HEK293 (cell line): ENCODE measurements around the gene PKLR.

ENCODE experiments used
- CTCF ChIA-PET: fragments of 350-600 bp; formaldehyde crosslinking; extraction: SDS; loops from one replicate; lab custom pipeline; 2021; ENCODE audit warnings: antibody characterized with exemption; lab: Yijun Ruan, JAX
- POLR2A ChIA-PET: fragments of 300-600 bp; formaldehyde crosslinking; extraction: SDS; loops from one replicate; lab custom pipeline; 2020; ENCODE audit warnings: antibody characterized with exemption, inconsistent platforms; lab: Yijun Ruan, JAX
- H3K27ac ChIP-seq: fragments of 200-500 bp; sonication (Bioruptor generic); 2 replicates; pipeline ENCODE4 v1.5.1; 2014; ENCODE audit warnings: low read depth, low read length, control low read depth, inconsistent platforms; ENCODE audit errors: extremely low read depth
- H3K36me3 ChIP-seq, 2 experiments: fragments of 200-500 bp in 1 of 2; sonication (Bioruptor generic) in 1 of 2; 1 replicate in 1 of 2; 2 replicates in 1 of 2; pipeline ENCODE4 v1.5.1; 2014 to 2017; ENCODE audit warnings: inconsistent platforms in 2 of 2, low read length in 2 of 2; ENCODE audit not compliant: control insufficient read depth in 2 of 2, insufficient read depth in 1 of 2
- H3K4me1 ChIP-seq: fragments of 200-500 bp; sonication (Bioruptor generic); 2 replicates; pipeline ENCODE4 v1.5.1; 2014; ENCODE audit warnings: mild to moderate bottlenecking, low read length, inconsistent platforms; ENCODE audit not compliant: control insufficient read depth, insufficient read depth
- H3K4me3 ChIP-seq: 2 replicates; pipeline ENCODE4 v1.5.1; 2011; ENCODE audit warnings: low read depth, mild to moderate bottlenecking, control low read depth, low read length, moderate library complexity
- H3K9me3 ChIP-seq: fragments of 200-500 bp; sonication (Bioruptor generic); 2 replicates; pipeline ENCODE4 v1.5.1; 2014; ENCODE audit warnings: low read depth, low read length, inconsistent platforms; ENCODE audit not compliant: control insufficient read depth, insufficient read depth
- EGR2 ChIP-seq: fragments of 450-650 bp; formaldehyde crosslinking; IDR thresholded peaks from 2 replicates; pipeline ENCODE4 v1.5.1; 2016; ENCODE audit warnings: low read depth, missing biosample characterization, missing genetic modification characterization
- KLF8 ChIP-seq: fragments of 450-650 bp; formaldehyde crosslinking; IDR thresholded peaks from 2 replicates; pipeline ENCODE4 v1.5.1; 2016; ENCODE audit warnings: missing biosample characterization, missing genetic modification characterization
- MYNN ChIP-seq: fragments of 450-650 bp; formaldehyde crosslinking; IDR thresholded peaks from 2 replicates; pipeline ENCODE4 v1.5.1; 2016; ENCODE audit warnings: missing biosample characterization, missing genetic modification characterization, borderline replicate concordance
- RBAK ChIP-seq: fragments of 450-650 bp; formaldehyde crosslinking; IDR thresholded peaks from 2 replicates; pipeline ENCODE4 v1.5.1; 2016; ENCODE audit warnings: missing biosample characterization, missing genetic modification characterization
- REST ChIP-seq: fragments of 450-650 bp; formaldehyde crosslinking; IDR thresholded peaks from 2 replicates; pipeline ENCODE4 v1.5.1; 2016; ENCODE audit warnings: missing biosample characterization, missing genetic modification characterization
- SCRT2 ChIP-seq: fragments of 450-650 bp; formaldehyde crosslinking; IDR thresholded peaks from 2 replicates; pipeline ENCODE4 v1.5.1; 2016; ENCODE audit warnings: missing biosample characterization, missing genetic modification characterization
- TRIM28 ChIP-seq: IDR thresholded peaks from 2 replicates; pipeline ENCODE4 v1.6.1; 2011; ENCODE audit warnings: low read length, control low read depth, borderline replicate concordance
- ZNF2 ChIP-seq: fragments of 450-650 bp; formaldehyde crosslinking; IDR thresholded peaks from 2 replicates; pipeline ENCODE4 v1.5.1; 2016; ENCODE audit warnings: missing biosample characterization, missing genetic modification characterization
- ZNF202 ChIP-seq: fragments of 450-650 bp; formaldehyde crosslinking; IDR thresholded peaks from 2 replicates; pipeline ENCODE4 v1.5.1; 2016; ENCODE audit warnings: missing biosample characterization, missing genetic modification characterization, borderline replicate concordance
- ZNF292 ChIP-seq: fragments of 450-650 bp; formaldehyde crosslinking; IDR thresholded peaks from 2 replicates; pipeline ENCODE4 v1.5.1; 2016; ENCODE audit warnings: low read depth, missing biosample characterization, missing genetic modification characterization, borderline replicate concordance
- ZNF302 ChIP-seq: fragments of 450-650 bp; formaldehyde crosslinking; IDR thresholded peaks from 2 replicates; pipeline ENCODE4 v1.5.1; 2016; ENCODE audit warnings: missing biosample characterization, missing genetic modification characterization, low read depth
- ZNF37A ChIP-seq: fragments of 450-650 bp; IDR thresholded peaks from 2 replicates; pipeline ENCODE4 v1.5.1; 2018; ENCODE audit warnings: missing biosample characterization, missing genetic modification characterization
- ZNF529 ChIP-seq: fragments of 450-650 bp; formaldehyde crosslinking; IDR thresholded peaks from 2 replicates; pipeline ENCODE4 v1.5.1; 2017; ENCODE audit warnings: missing genetic modification characterization, missing biosample characterization; ENCODE audit not compliant: insufficient replicate concordance
- ZNF544 ChIP-seq: fragments of 450-650 bp; formaldehyde crosslinking; IDR thresholded peaks from 2 replicates; pipeline ENCODE4 v1.5.0; 2017; ENCODE audit warnings: missing biosample characterization, missing genetic modification characterization
- ZNF548 ChIP-seq: fragments of 450-650 bp; formaldehyde crosslinking; IDR thresholded peaks from 2 replicates; pipeline ENCODE4 v1.5.1; 2016; ENCODE audit warnings: missing biosample characterization, missing genetic modification characterization
- ZNF600 ChIP-seq: fragments of 450-650 bp; formaldehyde crosslinking; IDR thresholded peaks from 2 replicates; pipeline ENCODE4 v1.5.1; 2016; ENCODE audit warnings: missing biosample characterization, missing genetic modification characterization
- ZNF645 ChIP-seq: fragments of 450-650 bp; formaldehyde crosslinking; IDR thresholded peaks from 2 replicates; pipeline ENCODE4; 2016; ENCODE audit warnings: missing biosample characterization, missing genetic modification characterization
- ZNF654 ChIP-seq: fragments of 450-650 bp; formaldehyde crosslinking; IDR thresholded peaks from 2 replicates; pipeline ENCODE4 v1.5.1; 2016; ENCODE audit warnings: low read depth, missing biosample characterization, missing genetic modification characterization
- ZNF660 ChIP-seq: fragments of 450-650 bp; IDR thresholded peaks from 2 replicates; pipeline ENCODE4 v1.5.1; 2018; ENCODE audit warnings: missing biosample characterization, mild to moderate bottlenecking, missing genetic modification characterization
- ZNF776 ChIP-seq: fragments of 450-650 bp; formaldehyde crosslinking; IDR thresholded peaks from 2 replicates; pipeline ENCODE4 v1.5.0; 2017; ENCODE audit warnings: missing biosample characterization, missing genetic modification characterization, borderline replicate concordance
- ZNF785 ChIP-seq: fragments of 450-650 bp; formaldehyde crosslinking; IDR thresholded peaks from 2 replicates; pipeline ENCODE4 v1.5.1; 2016; ENCODE audit warnings: missing biosample characterization, missing genetic modification characterization
- TF ChIP-seq, protein P1 (sequence below): fragments of 450-650 bp; formaldehyde crosslinking; IDR thresholded peaks from 2 replicates; pipeline ENCODE4 v1.5.1; 2017; ENCODE audit warnings: missing biosample characterization, missing genetic modification characterization

PKLR gene

GRCh38 chr1:155287987-155288543 is 13.2 kb downstream of the PKLR start:
- Histone ChIP-seq H3K4me3 (no peak overlapping the region), H3K27ac (no peak overlapping the region), H3K36me3 (peaks cover 0 to 14% of the 10 kb centered on the region in 2 experiments; a peak in 1 of 3 replicates), H3K9me3 (no peaks in the 10 kb centered on the region), H3K4me1 (no peaks in the 10 kb centered on the region)
- TF ChIP-seq ZNF2 (tag by site-specific recombination) (no peak), ZNF544 (no peak), MYNN (tag by site-specific recombination) (no peak), ZNF37A (no peak), ZNF529 (tag by site-specific recombination) (no peak), ZNF202 (no peak), RBAK (no peak), ZNF776 (tag by site-specific recombination) (no peak), ZNF600 (tag by site-specific recombination) (no peak), ZNF292 (tag by site-specific recombination) (no peak), ZNF548 (tag by site-specific recombination) (no peak), EGR2 (tag by site-specific recombination) (no peak), TRIM28 (no peak), ZNF654 (tag by site-specific recombination) (no peak), REST (tag by site-specific recombination) (no peak), KLF8 (tag by site-specific recombination) (no peak), ZNF645 (tag by site-specific recombination) (no peak)
- TF ChIP-seq, protein P1, sequence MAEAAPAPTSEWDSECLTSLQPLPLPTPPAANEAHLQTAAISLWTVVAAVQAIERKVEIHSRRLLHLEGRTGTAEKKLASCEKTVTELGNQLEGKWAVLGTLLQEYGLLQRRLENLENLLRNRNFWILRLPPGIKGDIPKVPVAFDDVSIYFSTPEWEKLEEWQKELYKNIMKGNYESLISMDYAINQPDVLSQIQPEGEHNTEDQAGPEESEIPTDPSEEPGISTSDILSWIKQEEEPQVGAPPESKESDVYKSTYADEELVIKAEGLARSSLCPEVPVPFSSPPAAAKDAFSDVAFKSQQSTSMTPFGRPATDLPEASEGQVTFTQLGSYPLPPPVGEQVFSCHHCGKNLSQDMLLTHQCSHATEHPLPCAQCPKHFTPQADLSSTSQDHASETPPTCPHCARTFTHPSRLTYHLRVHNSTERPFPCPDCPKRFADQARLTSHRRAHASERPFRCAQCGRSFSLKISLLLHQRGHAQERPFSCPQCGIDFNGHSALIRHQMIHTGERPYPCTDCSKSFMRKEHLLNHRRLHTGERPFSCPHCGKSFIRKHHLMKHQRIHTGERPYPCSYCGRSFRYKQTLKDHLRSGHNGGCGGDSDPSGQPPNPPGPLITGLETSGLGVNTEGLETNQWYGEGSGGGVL (tag by site-specific recombination) = no peak
- POLR2A ChIA-PET = no interaction called here
- CTCF ChIA-PET = no interaction called here

- TF ChIP-seq ZNF785 (tag by site-specific recombination) (no peak), ZNF302 (no peak), ZNF544 (no peak), ZNF292 (tag by site-specific recombination) (no peak), ZNF660 (tag by site-specific recombination) (no peak), SCRT2 (no peak)
- H3K4me1 ChIP-seq = no peaks in the 10 kb centered on the region
- H3K9me3 ChIP-seq = no peaks in the 10 kb centered on the region
- POLR2A ChIA-PET = interaction anchor here (0.6 kb wide), 1 partner anchor 11 kb away, joined by 10 read pairs; no protein-coding TSS in a partner anchor
- H3K27ac ChIP-seq = no peak overlapping the region
- H3K4me3 ChIP-seq = no peak overlapping the region
- H3K36me3 ChIP-seq = peaks cover 0 to 19% of the 10 kb centered on the region in 2 experiments; a peak in 1 of 3 replicates
- CTCF ChIA-PET = interaction anchor here (0.8 kb wide), 1 partner anchor 21 kb away, joined by 3 read pairs; no protein-coding TSS in a partner anchor
These were observed 14.7 kb downstream of the PKLR start for GRCh38 chr1:155286544-155286943.
